ENCODE measurements around the gene PLEKHA8.

Gene PLEKHA8

GRCh38 chr7:30168835-30169573, 140.8 kb downstream of the PLEKHA8 start:
- DNase-seq (ENCODE audit: low spot score), result no peak

- DNase-seq (ENCODE audit: low spot score), result no peak
Measured at GRCh38 chr7:30169579-30169978, 141.4 kb downstream of the PLEKHA8 start.

DNA sequence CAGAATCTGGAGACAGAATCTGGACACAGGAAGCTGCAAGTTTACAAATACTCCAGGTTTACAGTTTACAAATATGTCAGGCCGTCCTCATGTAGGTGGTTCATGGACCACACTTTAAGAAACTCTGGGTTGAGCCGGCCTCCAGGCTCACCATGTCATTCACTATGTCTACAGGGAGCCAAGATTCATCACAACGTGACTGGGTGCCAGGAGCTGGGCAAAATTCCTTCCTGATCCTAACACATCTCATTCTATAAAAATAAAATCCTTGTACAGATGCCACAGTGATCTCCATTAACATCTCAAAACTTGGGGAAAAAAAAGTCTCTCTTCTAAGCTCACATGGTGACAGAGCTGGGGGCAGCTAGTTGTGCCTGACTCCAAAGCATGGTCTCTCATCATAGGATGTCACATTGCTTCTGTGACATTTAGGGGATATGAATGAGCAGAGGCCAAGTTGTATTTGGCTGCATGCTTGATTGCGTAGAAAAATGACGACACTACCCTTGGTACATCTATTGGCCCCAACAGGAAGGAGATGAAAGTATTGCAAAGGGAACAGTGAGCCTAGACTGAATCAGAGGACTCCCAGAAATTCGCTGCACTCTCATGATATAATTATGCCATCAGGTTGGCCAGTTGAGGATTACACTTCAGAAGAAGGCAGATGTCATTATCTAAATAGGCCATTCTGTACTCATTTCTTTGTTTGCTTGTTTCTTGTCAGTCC, 142.4 kb downstream of the PLEKHA8 start:
- no peak for DNase-seq (ENCODE audit: low spot score)

DNA sequence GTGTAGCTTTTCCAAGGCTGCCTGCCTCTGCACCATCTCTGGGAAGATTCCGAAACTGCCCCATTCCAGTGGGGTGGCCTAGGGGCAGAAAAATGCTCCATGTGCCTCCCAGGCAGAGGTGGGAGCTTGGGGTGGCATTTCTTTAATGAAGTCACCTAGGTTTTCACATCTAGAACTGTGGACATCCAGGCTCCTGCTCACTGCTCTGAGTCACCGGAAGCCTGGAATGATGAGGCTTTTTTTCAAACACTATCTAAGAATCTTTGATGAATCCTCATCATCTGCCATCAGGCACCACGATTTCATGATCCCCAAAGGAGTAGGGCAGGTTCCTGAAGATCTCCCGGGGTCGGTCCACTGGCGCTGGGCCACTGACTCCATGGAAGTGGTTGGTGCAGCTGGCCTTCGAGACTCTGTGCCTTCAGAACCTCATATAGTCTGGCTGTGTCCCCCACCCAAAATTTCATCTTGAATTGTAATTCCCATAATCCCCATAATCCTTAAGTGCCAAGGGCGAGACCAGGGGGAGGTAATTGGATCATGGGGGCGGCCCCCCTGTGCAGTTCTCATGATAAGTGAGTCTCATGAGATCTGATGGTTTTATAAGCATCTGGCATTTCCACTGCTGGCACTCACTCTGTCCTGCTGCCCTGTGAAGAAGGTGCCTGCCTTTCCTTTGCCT, 143.7 kb downstream of the PLEKHA8 start:
- DNase-seq (ENCODE audit: low spot score), result no peak

- no peak for DNase-seq (ENCODE audit: low spot score)
Measured at GRCh38 chr7:30172451-30172850, 144.2 kb downstream of the PLEKHA8 start.

GRCh38 chr7:30173058-30173897, 145.1 kb downstream of the PLEKHA8 start:
- no peak for DNase-seq (ENCODE audit: low spot score)

- DNase-seq (ENCODE audit: low spot score), result no peak
Measured at GRCh38 chr7:30175180-30175579, 147.0 kb downstream of the PLEKHA8 start.

GRCh38 chr7:30175636-30176147, 147.5 kb downstream of the PLEKHA8 start:
- DNase-seq (ENCODE audit: low spot score), result no peak

DNA sequence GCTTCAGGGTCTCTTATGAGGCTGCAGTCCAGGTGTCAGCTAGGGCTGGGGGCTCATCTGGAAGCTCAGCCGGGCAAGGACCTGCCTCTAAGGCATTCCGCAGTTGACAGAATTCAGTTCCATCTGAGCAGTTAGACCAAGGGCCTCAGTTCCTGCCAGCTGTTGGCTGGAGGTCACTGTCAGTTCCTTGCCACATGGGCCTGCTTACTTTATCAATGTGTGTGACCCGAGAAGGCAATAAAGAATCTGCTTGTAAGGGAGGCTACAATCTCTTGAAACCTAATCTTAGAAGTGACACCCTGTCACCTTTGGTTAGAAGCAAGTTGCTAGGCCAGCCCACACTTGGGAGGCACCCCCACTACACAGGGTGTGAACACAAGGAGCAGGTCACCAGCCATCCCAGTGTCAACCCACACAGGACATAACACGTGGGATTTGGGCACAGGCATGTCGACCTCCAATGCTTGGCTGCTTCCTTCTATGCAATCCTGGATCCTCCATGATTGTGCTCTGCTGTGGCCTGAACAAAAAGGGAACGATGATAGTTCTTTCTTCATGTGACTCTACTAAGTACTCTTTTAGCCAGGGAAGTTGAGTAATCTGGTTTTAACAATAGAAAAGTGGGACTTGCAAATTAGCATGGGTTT, 148.4 kb downstream of the PLEKHA8 start:
- DNase-seq (ENCODE audit: low spot score), result no peak

DNA sequence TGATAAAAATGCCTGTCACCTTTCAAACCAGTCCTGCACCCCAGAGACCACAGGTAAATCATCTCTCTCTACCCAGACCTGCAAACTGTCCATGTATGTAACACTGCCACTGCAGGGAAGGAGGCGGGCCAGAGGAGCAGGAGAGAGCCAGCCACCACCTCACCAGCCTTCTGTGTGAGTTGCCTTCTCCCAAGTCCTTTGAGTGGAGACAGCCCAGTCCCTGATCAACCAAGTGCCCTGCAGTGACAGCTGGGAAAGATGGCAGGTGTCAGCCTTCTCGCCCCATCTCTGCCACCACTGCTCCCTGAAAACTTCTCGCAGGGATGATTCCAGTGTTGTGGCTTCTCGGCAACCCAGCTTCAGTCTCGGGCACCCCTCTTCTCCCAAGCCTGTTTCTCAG, 149.0 kb downstream of the PLEKHA8 start:
- DNase-seq (ENCODE audit: low spot score), result no peak

GRCh38 chr7:30177965-30178364, 149.8 kb downstream of the PLEKHA8 start:
- no peak for DNase-seq (ENCODE audit: low spot score)

DNA sequence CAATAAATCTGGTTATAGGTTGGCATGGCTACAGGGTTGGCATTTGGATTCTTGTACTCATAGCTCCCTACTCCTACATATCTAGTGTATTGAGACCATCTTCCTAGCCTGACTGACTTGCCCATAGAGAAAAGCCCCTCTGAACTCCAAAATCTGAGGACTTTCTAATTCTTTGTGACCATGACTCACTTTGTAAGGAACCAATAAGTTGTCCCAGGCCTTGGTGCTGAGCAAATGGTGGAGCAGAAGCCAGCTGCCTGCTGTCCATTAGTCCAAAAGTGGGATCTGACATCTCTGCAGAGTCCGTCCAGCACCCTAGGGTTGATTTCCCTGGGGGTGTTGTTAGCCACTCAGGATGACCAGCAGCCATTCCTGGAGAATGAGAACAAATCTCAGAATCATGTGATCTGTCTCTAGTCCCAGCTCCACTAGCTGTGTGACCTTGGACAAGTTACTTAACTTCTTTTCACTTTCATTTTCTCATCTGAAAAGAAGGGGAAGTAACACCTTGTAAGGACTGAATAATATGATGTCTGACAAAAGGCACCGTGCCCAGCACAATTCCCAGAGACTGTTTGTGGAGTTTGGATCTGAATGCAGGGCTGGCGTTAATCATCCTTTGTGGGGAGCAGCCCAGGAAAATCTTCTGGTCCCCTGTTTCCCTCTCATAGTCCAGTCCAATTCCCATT, 150.7 kb downstream of the PLEKHA8 start:
- DNase-seq (ENCODE audit: low spot score), result no peak

Data from activated CD4-positive, alpha-beta T cell treated with anti-CD3 and anti-CD28 coated beads, Interleukin-2, Interleukin-4, amounts not matched to agents 100 ng/mL and 50 ng/mL, durations not matched to agents 16 hours and 8 hours (primary cell).